Measurements from ENCODE around the gene METTL15.

DNA sequence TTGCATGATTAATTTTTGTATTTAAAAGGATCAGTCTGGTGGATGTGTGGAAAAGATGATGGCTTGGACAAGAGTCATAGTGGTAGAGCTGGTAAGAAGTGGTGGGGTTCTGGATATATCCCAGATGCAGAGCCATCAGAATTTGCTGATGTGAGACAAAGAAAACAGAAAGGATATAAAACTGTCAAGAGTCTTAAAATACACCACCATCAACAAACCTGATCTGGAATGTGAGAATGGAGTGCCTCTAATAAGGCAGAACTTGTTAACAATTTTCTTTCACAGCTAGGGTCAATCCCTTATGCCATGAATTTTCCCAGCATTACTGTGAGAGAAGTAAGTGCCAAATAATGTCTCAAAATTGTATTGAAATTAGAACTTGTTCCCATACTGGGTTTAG is 215.4 kb downstream of the METTL15 start:
- TF ChIP-seq, protein P1, sequence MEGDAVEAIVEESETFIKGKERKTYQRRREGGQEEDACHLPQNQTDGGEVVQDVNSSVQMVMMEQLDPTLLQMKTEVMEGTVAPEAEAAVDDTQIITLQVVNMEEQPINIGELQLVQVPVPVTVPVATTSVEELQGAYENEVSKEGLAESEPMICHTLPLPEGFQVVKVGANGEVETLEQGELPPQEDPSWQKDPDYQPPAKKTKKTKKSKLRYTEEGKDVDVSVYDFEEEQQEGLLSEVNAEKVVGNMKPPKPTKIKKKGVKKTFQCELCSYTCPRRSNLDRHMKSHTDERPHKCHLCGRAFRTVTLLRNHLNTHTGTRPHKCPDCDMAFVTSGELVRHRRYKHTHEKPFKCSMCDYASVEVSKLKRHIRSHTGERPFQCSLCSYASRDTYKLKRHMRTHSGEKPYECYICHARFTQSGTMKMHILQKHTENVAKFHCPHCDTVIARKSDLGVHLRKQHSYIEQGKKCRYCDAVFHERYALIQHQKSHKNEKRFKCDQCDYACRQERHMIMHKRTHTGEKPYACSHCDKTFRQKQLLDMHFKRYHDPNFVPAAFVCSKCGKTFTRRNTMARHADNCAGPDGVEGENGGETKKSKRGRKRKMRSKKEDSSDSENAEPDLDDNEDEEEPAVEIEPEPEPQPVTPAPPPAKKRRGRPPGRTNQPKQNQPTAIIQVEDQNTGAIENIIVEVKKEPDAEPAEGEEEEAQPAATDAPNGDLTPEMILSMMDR (IDR thresholded peaks at IDR 0.05; ENCODE audit: insufficient read depth, low read length, poor library complexity, severe bottlenecking): no peak
- no peak for TF ChIP-seq EZH2phosphoT487 (conservative IDR thresholded peaks at IDR 0.05; ENCODE audit: low read length)
